ENCODE measurements around the gene ANTXRL.
A peak's percentile ranks its signal among the peaks of the same experiment; 100 is the strongest.

ANTXRL gene

DNA sequence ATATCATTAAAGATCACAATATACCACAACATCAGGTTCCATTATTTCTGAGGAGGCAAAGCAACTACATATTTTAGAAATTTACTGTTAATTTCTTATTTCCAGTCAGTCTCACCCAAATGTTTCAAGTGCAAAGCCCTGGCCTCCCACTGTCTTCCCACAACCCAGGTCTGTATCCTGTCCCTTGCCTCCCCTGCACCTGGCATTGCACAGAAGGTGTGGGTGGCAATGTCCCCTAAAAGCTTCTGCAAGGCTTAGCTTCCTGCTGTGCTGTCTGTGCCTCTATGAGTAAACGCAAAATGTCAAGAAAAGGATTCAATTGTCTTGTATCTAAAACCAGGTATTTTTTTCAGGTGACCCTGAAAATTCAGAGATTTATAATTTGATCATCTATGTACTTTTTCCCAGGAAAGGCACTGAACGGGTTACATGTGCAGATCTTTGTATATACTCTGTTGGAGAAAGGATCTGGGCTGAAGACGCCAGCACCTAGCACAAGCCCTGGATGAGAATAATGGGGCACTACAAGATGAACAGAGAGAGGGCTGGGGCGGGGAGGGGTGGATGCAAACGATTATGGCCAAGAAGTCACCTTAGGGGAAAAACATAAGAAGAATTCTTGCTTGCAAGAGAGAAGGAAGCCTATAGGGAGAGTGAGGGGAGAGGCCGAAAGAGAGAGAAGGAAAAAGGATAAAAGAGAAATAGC lies 3.1 kb upstream of the ANTXRL start:
- DNase-seq (ENCODE audit: extremely low read depth, low read depth), result no peak
- TF ChIP-seq, protein P1, sequence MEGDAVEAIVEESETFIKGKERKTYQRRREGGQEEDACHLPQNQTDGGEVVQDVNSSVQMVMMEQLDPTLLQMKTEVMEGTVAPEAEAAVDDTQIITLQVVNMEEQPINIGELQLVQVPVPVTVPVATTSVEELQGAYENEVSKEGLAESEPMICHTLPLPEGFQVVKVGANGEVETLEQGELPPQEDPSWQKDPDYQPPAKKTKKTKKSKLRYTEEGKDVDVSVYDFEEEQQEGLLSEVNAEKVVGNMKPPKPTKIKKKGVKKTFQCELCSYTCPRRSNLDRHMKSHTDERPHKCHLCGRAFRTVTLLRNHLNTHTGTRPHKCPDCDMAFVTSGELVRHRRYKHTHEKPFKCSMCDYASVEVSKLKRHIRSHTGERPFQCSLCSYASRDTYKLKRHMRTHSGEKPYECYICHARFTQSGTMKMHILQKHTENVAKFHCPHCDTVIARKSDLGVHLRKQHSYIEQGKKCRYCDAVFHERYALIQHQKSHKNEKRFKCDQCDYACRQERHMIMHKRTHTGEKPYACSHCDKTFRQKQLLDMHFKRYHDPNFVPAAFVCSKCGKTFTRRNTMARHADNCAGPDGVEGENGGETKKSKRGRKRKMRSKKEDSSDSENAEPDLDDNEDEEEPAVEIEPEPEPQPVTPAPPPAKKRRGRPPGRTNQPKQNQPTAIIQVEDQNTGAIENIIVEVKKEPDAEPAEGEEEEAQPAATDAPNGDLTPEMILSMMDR (IDR thresholded peaks at IDR 0.05; ENCODE audit: low read depth, low read length), result no peak

GRCh38 chr10:46284286-46285229 lies 2.2 kb upstream of the ANTXRL start:
- TF ChIP-seq, protein P1 (IDR thresholded peaks at IDR 0.05; ENCODE audit: low read depth, low read length), result no peak
- DNase-seq (ENCODE audit: extremely low read depth, low read depth), result peak; percentile 27

- no peak for DNase-seq (ENCODE audit: extremely low read depth, low read depth)
- TF ChIP-seq, protein P1 (IDR thresholded peaks at IDR 0.05; ENCODE audit: low read depth, low read length), result no peak
These were observed 1.5 kb upstream of the ANTXRL start for GRCh38 chr10:46285300-46285699.

DNA sequence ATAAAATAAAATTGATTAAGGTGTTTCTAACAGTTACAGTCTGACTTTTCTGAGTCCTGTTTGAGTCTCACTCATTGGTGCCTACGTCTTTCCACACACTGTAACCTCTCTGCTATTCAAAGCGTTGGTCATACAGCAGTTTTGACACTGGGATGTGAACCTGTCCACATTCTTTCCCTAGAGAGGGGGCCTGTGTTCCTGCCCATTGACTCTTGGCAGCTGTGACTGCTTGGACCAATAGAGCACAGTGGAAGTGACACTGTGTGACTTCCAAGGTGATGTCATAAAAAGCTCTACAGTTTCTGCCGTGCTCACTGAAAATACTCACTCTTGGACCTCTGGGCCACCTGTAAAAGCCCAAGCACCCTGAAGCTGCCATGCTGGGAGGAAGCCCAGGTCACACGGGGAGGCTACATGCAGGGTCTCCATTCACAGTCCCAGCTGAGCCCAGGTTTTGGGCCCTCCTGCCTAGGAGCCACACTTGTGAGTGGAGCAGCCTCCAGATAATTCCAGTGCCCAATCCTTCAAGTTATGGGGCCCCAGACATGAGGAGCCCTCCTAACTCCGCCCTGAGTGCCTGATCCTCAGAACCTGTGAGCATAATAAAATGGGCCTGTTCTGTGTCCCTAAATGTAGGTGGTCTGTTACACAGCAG lies 704 bp upstream of the ANTXRL start:
- no peak for DNase-seq (ENCODE audit: extremely low read depth, low read depth)
- TF ChIP-seq, protein P1 (IDR thresholded peaks at IDR 0.05; ENCODE audit: low read depth, low read length), result no peak

- no peak for DNase-seq (ENCODE audit: extremely low read depth, low read depth)
- TF ChIP-seq, protein P1 (IDR thresholded peaks at IDR 0.05; ENCODE audit: low read depth, low read length), result no peak
These were observed 1.2 kb downstream of the ANTXRL start for GRCh38 chr10:46287846-46288477.

GRCh38 chr10:46288601-46289206 lies 1.9 kb downstream of the ANTXRL start:
- TF ChIP-seq, protein P1 (IDR thresholded peaks at IDR 0.05; ENCODE audit: low read depth, low read length), result no peak
- DNase-seq (ENCODE audit: extremely low read depth, low read depth), result no peak

All from AG09319 (cell line).